Effector memory CD8-positive, alpha-beta T cell (primary cell): ENCODE results near the gene C16orf95.

Source experiments
- ATAC-seq: fragments of 150-1000 bp; cut with Tn5 transposase; replicated peaks from 2 replicates; pipeline ENCODE4 v1.10.0; 2021; ENCODE audit warnings: mild to moderate bottlenecking, moderate library complexity
- DNase-seq, 3 experiments: peaks; one replicate each; pipeline ENCODE4 v3.0.0; 2021
- H3K27ac Mint-ChIP-seq, 2 donors: one replicate each; pipeline ENCODE4 v1.8.0; 2022; ENCODE audit warnings: mild to moderate bottlenecking in 2 of 2, mixed read lengths in 2 of 2, moderate library complexity in 2 of 2
- H3K27me3 Mint-ChIP-seq, 2 donors: one replicate each; pipeline ENCODE4 v1.8.0; 2022; ENCODE audit warnings: mixed read lengths in 2 of 2
- H3K36me3 Mint-ChIP-seq: one replicate; pipeline ENCODE4 v1.8.0; 2022; ENCODE audit warnings: mild to moderate bottlenecking, moderate library complexity, mixed read lengths; ENCODE audit not compliant: insufficient read depth
- H3K4me1 Mint-ChIP-seq, 2 donors: one replicate each; pipeline ENCODE4 v1.8.0; 2022; ENCODE audit warnings: low read depth in 2 of 2, mixed read lengths in 2 of 2
- H3K4me3 Mint-ChIP-seq, 2 donors: one replicate each; pipeline ENCODE4 v1.8.0; 2022; ENCODE audit warnings: mild to moderate bottlenecking in 2 of 2, mixed read lengths in 2 of 2, moderate library complexity in 2 of 2
- H3K9me3 Mint-ChIP-seq, 2 donors: one replicate each; pipeline ENCODE4 v1.8.0; 2022; ENCODE audit warnings: mixed read lengths in 2 of 2

The C16orf95 gene

GRCh38 chr16:87323727-87324410, 6.7 kb upstream of the C16orf95 start:
- Mint-ChIP-seq H3K4me3 (no peak overlapping the region), H3K36me3 (peaks cover 9% of the 10 kb centered on the region)

GRCh38 chr16:87322833-87323726, 5.9 kb upstream of the C16orf95 start:
- DNase-seq (no peak), ATAC-seq (no peak)
- Mint-ChIP-seq H3K36me3 (peaks cover 13% of the 10 kb centered on the region), H3K4me3 (no peak overlapping the region), H3K27ac (no peak overlapping the region), H3K27me3 (no peaks in the 10 kb centered on the region), H3K4me1 (peaks cover 7 to 15% of the 10 kb centered on the region in 2 donors), H3K9me3 (no peaks in the 10 kb centered on the region)

More at GRCh38 chr16:87323727-87324410, 6.7 kb upstream of the C16orf95 start:
- ATAC-seq, result no peak
- no peak overlapping the region for H3K27ac Mint-ChIP-seq
- no peak for DNase-seq
- no peaks in the 10 kb centered on the region for H3K27me3 Mint-ChIP-seq
- no peaks in the 10 kb centered on the region for H3K9me3 Mint-ChIP-seq
- H3K4me1 Mint-ChIP-seq, result peaks cover 0 to 7% of the 10 kb centered on the region in 2 donors

DNA sequence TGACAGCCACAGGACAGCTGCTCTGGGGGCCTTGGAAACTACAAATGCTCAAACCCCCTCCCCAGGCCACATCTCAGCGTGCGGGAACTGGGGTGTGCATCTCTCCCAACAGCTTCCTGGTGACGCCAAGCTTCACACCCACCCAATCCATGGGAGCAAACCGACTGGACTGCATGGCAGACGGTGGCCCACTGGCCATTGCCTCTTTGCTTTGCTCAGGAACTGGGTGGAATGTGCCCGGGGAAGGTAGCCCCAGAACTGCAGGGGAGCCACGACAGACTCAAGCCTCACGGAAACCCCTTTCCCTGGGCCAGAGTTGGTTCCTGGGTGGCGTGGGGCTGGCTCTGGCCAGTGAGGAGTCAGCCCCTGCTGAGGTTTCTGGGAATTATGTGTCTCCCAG, 5.2 kb upstream of the C16orf95 start:
- H3K4me3 Mint-ChIP-seq, result no peak overlapping the region
- H3K27ac Mint-ChIP-seq, result no peak overlapping the region
- DNase-seq (no peak), ATAC-seq (no peak)
- no peaks in the 10 kb centered on the region for H3K9me3 Mint-ChIP-seq
- H3K4me1 Mint-ChIP-seq, result peaks cover 14 to 21% of the 10 kb centered on the region in 2 donors
- peaks cover 20% of the 10 kb centered on the region for H3K36me3 Mint-ChIP-seq
- H3K27me3 Mint-ChIP-seq, result no peaks in the 10 kb centered on the region

- ATAC-seq (no peak), DNase-seq (no peak)
- peaks cover 18 to 21% of the 10 kb centered on the region in 2 donors for H3K4me1 Mint-ChIP-seq
- H3K27me3 Mint-ChIP-seq, result no peaks in the 10 kb centered on the region
- peaks cover 24% of the 10 kb centered on the region for H3K36me3 Mint-ChIP-seq
- no peak overlapping the region for H3K27ac Mint-ChIP-seq
- H3K4me3 Mint-ChIP-seq, result no peak overlapping the region
- H3K9me3 Mint-ChIP-seq, result no peaks in the 10 kb centered on the region
Observed at GRCh38 chr16:87321336-87322107, 4.3 kb upstream of the C16orf95 start.

GRCh38 chr16:87320510-87321227, 3.5 kb upstream of the C16orf95 start:
- no peaks in the 10 kb centered on the region for H3K27me3 Mint-ChIP-seq
- H3K27ac Mint-ChIP-seq, result no peak overlapping the region
- no peaks in the 10 kb centered on the region for H3K9me3 Mint-ChIP-seq
- H3K4me3 Mint-ChIP-seq, result no peak overlapping the region
- peaks cover 24% of the 10 kb centered on the region for H3K36me3 Mint-ChIP-seq
- DNase-seq (no peak), ATAC-seq (no peak)
- peaks cover 18 to 21% of the 10 kb centered on the region in 2 donors for H3K4me1 Mint-ChIP-seq

DNA sequence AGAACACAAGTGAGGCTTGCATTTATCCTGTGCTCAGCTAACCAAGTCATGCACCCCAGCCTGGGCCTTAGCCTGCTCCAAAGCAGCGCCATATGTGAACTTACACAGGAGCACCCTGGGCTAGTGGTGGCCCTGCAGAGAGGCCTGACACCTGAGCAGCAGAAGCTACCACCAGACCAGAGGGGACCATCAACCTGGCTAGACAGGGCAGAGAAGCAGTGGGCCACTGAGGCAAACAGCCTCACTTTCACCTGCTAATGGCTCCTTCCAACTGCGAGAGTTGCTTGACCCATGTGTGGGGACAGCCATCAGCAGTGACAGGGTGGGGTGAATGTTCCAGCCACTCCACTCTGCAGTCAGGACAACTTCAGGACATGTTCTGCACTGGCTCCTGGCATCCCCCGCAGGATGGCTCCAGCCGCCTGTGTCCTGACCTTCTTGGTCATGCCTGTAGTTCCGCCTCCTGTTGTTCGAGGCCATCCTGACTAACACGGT, 2.9 kb upstream of the C16orf95 start:
- peaks cover 18 to 19% of the 10 kb centered on the region in 2 donors for H3K4me1 Mint-ChIP-seq
- H3K27me3 Mint-ChIP-seq, result no peaks in the 10 kb centered on the region
- no peaks in the 10 kb centered on the region for H3K9me3 Mint-ChIP-seq
- H3K27ac Mint-ChIP-seq, result no peak overlapping the region
- H3K4me3 Mint-ChIP-seq, result no peak overlapping the region
- ATAC-seq (no peak), DNase-seq (no peak)
- H3K36me3 Mint-ChIP-seq, result peaks cover 24% of the 10 kb centered on the region

DNA sequence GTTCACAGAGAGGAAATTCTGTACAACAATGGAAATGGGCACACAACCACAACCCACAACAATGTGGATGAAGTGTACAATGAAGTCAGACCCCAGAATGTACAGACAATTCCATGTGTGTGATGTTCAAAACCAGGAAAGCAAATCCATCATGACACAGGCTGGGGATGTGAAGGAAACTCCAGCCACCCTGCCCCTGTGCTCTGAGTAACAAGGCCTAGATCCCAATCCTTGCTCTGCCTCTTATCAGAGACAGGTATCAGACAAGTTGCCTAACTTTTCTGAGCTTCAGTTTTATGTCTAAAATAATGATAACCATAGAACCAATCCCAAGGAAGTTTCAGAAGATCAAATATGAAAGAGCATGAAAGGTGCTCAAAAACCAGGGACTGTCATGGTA, 1.8 kb upstream of the C16orf95 start:
- H3K27me3 Mint-ChIP-seq, result no peaks in the 10 kb centered on the region

GRCh38 chr16:87317750-87318644, 805 bp upstream of the C16orf95 start:
- peak; percentile 28 for ATAC-seq
- no peaks in the 10 kb centered on the region for H3K9me3 Mint-ChIP-seq
- peak overlapping the region; percentile 94 to 95 for H3K27ac Mint-ChIP-seq
- H3K4me3 Mint-ChIP-seq, result peak overlapping the region; percentile 88 to 92
- peaks cover 24% of the 10 kb centered on the region for H3K36me3 Mint-ChIP-seq
- H3K27me3 Mint-ChIP-seq, result no peaks in the 10 kb centered on the region
- DNase-seq, result no peak
- peaks cover 16 to 18% of the 10 kb centered on the region in 2 donors for H3K4me1 Mint-ChIP-seq

More for the DNA sequence above, 1.8 kb upstream of the C16orf95 start:
- no peak for DNase-seq
- no peak for ATAC-seq
- H3K27ac Mint-ChIP-seq, result peak overlapping the region; percentile 94 to 95
- peaks cover 21% of the 10 kb centered on the region for H3K36me3 Mint-ChIP-seq
- H3K4me1 Mint-ChIP-seq, result peaks cover 16 to 18% of the 10 kb centered on the region in 2 donors
- H3K4me3 Mint-ChIP-seq, result peak overlapping the region; percentile 88 to 92
- no peaks in the 10 kb centered on the region for H3K9me3 Mint-ChIP-seq

DNA sequence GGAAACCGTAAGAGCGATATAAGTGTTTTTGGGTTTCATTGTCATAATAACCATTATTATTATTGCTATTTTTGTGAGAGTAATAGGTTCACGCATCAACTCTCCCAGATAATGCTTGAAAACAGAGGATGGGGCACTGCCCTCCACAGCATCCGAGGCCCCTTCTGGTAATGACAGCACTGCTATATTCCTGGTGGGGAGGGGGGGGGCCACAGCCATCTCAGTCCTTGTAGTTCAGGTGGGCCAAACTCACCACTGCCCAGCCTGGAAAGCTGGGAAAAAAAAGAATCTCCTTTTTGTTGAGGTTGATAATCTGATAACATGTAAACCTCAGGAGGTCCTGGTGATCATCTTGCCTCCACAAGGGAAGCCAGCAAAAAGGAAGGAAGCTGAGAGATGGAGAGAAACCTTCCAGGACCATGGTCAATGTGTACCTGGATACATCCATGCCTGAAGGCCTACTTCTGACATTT, 706 bp downstream of the C16orf95 start:
- Mint-ChIP-seq H3K27me3 (no peaks in the 10 kb centered on the region), H3K4me3 (peak overlapping the region; percentile 88 to 92), H3K36me3 (peaks cover 24% of the 10 kb centered on the region), H3K4me1 (peaks cover 16 to 18% of the 10 kb centered on the region in 2 donors), H3K9me3 (no peaks in the 10 kb centered on the region), H3K27ac (peak overlapping the region; percentile 94 to 95)
- ATAC-seq (no peak), DNase-seq (no peak)

DNA sequence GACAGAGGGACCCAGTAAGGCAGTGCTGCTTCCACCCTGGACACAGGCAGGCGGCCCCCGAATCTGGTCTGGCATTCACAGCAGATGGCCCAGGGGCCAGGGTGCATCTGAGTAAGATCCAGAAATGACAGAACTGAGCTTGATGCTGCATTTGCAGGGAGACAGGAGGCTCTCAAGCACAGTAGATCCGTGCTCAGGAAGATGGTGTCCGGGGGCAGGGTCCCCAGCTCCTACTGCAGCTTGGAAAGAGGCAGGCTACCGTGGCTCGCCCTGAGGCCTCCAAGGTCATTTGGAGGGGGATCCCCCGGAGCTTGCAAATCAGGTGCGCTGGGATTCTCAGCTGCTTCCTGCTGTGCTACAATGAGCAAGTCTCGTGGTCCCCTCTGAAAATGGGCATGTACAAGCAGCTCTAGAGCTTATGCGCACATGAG, 2.2 kb downstream of the C16orf95 start:
- H3K36me3 Mint-ChIP-seq, result peaks cover 24% of the 10 kb centered on the region
- H3K9me3 Mint-ChIP-seq, result no peaks in the 10 kb centered on the region
- H3K27ac Mint-ChIP-seq, result no peak overlapping the region

DNA sequence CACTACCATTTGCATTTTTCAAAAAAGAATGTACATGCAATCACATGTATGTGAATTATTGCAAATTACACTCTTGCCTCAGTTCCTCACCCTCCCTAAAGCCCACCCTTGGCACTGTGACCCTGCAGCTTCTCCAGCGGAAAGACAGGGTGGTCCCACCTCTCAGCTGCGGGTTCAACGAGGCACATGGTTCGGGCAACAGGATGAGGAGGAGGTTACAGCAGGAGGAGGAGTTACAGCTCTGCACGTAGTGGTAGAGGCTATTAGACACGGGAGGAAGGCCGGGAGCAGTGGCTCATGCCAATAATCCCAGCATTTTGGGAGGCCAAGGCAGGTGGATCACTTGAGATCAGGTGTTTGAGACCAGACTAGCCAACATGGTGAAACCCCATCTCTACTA, 5.2 kb downstream of the C16orf95 start:
- no peak overlapping the region for H3K27ac Mint-ChIP-seq
- no peak overlapping the region for H3K4me3 Mint-ChIP-seq
- ATAC-seq, result no peak
- H3K9me3 Mint-ChIP-seq, result no peaks in the 10 kb centered on the region
- H3K36me3 Mint-ChIP-seq, result peaks cover 7% of the 10 kb centered on the region
- no peaks in the 10 kb centered on the region for H3K4me1 Mint-ChIP-seq
- no peaks in the 10 kb centered on the region for H3K27me3 Mint-ChIP-seq
- no peak for DNase-seq

More for the DNA sequence above, 2.2 kb downstream of the C16orf95 start:
- Mint-ChIP-seq H3K4me3 (no peak overlapping the region), H3K27me3 (no peaks in the 10 kb centered on the region), H3K4me1 (peaks cover 16 to 18% of the 10 kb centered on the region in 2 donors)
- ATAC-seq, result no peak
- DNase-seq, result no peak

DNA sequence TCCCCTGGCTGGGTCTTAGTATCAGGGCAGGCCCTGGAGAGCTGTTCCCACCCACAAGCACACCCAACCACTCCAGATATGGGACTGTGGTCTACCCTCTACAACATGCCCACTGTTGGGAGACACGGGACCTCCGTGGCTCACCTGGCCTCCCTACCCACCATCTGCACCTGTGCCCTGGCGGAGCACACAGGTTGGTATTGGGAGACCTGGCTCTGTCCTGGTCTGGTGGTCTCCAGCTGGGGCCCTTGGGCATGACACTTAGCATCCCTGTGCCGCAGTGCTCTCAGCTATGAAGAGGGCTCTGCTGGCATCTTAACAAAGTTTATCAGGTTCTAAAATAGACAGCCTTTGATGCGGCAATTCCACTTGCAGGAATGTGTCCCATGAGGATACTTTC, 5.8 kb downstream of the C16orf95 start:
- H3K4me1 Mint-ChIP-seq, result no peaks in the 10 kb centered on the region
- no peak overlapping the region for H3K27ac Mint-ChIP-seq
- no peaks in the 10 kb centered on the region for H3K27me3 Mint-ChIP-seq
- H3K4me3 Mint-ChIP-seq, result no peak overlapping the region
- H3K36me3 Mint-ChIP-seq, result peaks cover 3% of the 10 kb centered on the region
- no peak for ATAC-seq
- H3K9me3 Mint-ChIP-seq, result no peaks in the 10 kb centered on the region
- DNase-seq, result no peak
